Hindlimb muscle (tissue), 1 donor: Measurements from ENCODE around the gene UTRN. TPM values are rescaled to one million over a fixed set of nuclear protein-coding genes. Genes with fewer than 3 reads are reported as not detected.

Source experiments
- DNase-seq: peaks from one replicate; pipeline ENCODE4 v3.0.0-alpha.2; 2013
- polyA plus RNA-seq: library from polyadenylated mRNA; unstranded; fragments of 120-200 nt; gene quantifications from one replicate; pipeline ENCODE4 v1.2.1, GENCODE V29; 2013; ENCODE audit not compliant: insufficient read length

The UTRN gene
- 60.9 TPM for polyA plus RNA-seq

DNA sequence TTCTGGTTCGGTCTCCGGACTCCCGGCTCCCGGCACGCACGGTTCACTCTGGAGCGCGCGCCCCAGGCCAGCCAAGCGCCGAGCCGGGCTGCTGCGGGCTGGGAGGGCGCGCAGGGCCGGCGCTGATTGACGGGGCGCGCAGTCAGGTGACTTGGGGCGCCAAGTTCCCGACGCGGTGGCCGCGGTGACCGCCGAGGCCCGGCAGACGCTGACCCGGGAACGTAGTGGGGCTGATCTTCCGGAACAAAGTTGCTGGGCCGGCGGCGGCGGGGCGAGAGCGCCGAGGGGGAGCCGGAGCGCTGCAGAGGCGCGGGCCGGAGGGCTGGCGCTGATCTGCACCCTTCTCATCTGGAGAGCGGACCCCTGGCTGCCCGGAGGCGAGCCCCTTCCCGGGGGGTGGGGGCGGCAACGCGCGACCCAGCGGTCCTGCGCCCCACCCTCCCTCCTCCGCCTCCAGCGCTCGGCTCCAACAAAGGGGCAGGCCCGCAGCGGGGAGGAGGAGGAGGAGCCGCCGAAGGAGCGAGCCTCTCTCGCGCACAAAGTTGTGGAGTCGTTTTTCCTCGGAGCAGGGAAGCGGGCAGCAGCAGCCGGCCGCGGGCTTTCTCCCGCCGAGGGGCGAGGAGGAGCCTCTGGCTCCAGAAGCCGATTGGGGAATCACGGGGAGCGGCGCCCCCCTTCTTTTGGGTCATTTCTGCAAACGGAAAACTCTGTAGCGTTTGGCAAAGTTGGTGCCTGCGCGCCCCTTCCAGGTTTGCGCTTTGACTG, at the start of gene UTRN:
TSS of gene UTRN (plus strand) at position 553 of the 765 bp plus-strand sequence. CDS start 6,494 bp downstream, outside the sequence.
- peak; percentile 90 for DNase-seq

DNA sequence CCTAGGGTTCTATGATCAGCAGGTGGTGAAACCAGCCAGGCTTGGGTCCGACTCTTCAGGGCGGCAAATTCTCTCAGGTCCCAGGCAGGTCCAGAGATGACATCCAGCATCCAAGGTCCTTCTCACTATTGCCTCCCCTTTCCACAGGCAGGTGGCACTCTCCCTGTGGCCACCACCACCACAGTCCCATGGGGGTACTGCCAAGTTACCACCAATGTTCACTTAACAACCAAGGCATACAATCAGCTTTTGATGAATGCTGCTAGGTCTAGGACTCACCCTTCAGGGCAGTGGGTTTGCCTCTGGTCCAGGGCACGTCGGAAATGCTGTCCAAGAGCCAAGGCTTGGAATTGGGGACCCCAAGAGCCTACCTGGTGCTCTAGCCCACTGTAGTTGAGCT, 40.4 kb upstream of the UTRN start:
- DNase-seq, result no peak

DNA sequence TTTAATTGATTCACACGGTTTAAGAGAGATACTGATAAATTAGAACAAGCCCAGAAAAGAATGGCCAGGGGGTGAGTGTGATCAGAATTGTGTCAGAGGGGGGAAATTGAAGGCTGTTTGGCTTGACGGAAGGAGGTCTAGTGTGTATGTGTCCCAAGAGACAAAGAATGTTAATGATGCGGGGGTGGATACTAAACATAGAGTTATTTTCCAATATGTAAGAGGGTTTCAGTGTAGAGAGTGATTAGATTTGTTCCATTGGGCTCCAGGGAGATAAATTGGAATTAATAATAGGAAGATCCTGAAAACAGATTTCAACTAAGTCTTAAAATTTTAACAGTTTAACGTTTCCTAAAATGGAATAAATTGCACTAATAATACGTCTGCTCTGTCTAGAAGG, 38.1 kb upstream of the UTRN start:
- DNase-seq, result peak; percentile 19

DNA sequence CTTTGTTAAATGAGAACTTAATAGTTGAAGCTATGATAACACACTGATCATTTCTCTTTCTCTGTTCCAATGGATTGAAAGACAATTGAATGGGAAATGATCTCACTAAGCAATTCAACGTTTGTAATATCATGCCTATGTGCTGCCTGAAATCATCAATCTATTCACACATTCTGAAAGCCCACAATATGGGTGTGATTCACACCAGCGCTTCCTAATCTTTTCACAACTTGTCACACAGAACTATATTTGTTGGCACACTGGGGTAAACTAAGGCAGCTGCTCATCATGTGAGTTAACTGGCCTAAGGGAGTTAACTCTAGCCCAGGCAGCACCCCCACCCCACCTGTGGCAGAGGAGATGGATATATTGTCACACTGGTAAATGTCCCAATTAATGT, 37.1 kb upstream of the UTRN start:
- DNase-seq, result no peak

GRCh38 chr6:144248476-144249301, 36.4 kb upstream of the UTRN start:
- peak; percentile 42 for DNase-seq

DNA sequence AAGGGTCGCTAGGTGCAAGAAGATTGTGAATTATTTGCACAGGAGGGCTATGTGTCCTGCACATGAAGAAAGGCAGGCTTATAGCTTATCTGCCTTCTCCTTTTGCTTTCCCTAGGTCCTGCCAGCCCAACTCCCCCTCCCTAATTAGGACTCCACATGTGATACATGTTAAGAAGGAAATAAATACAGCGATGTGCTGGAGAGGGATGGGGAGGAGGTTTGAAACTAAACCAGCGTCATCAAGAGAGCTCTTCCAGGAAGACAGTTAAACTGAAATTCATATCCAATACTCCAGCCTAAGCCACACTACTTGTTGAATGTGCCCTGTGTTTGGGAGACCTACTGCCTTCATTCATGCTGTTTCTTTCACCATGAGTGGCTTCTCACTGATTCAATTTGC, 34.9 kb upstream of the UTRN start:
- DNase-seq, result no peak

- DNase-seq, result no peak
Measured at GRCh38 chr6:144252259-144252658, 32.9 kb upstream of the UTRN start.

DNA sequence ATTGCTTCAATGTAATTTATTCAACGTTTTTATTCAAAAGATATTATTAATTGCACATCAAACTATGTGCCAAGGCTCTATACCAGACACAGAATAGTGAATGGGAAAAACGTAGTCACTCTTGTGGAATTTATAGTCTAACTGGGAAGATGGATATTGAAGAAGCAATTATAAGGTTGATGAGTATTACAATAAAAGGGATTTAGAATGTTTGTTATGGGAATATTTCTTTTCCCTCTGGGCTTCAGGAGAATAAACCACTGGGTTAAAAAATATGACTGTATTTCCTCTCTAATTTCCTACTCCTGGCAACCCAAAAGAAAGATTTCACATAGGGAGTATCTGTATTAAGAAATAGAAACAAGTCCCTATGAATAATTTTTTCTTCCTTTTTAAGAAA, 25.1 kb upstream of the UTRN start:
- no peak for DNase-seq

- DNase-seq, result no peak
Measured at GRCh38 chr6:144262470-144263369, 22.4 kb upstream of the UTRN start.

- no peak for DNase-seq
Measured at GRCh38 chr6:144263786-144264185, 21.3 kb upstream of the UTRN start.

- DNase-seq, result no peak
Measured at GRCh38 chr6:144264270-144265060, 20.7 kb upstream of the UTRN start.

GRCh38 chr6:144265061-144265357, 20.1 kb upstream of the UTRN start:
- DNase-seq, result no peak

DNA sequence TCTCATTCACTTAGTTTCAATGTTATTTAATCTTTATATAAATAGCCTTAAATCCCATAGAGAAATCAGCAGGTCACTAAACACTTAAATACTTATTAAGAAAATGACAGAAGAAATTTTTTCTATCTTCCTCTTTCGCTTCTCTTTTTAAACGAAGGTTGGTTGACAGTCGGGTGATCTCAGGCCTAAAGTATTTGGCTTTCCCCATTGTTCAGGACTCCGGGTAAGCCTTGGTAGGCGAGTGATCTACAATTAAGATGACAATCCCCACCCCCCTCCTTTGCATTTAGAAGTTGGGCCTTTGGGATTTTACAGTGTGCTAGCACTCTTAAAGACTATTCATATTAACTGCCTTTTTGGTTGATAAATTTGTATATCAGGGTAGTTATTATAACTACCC, 19.7 kb upstream of the UTRN start:
- no peak for DNase-seq

GRCh38 chr6:144266091-144266649, 19.0 kb upstream of the UTRN start:
- DNase-seq, result peak; percentile 61

GRCh38 chr6:144268794-144269349, 16.3 kb upstream of the UTRN start:
- DNase-seq, result no peak

- no peak for DNase-seq
Measured at GRCh38 chr6:144277174-144277573, 8.0 kb upstream of the UTRN start.

DNA sequence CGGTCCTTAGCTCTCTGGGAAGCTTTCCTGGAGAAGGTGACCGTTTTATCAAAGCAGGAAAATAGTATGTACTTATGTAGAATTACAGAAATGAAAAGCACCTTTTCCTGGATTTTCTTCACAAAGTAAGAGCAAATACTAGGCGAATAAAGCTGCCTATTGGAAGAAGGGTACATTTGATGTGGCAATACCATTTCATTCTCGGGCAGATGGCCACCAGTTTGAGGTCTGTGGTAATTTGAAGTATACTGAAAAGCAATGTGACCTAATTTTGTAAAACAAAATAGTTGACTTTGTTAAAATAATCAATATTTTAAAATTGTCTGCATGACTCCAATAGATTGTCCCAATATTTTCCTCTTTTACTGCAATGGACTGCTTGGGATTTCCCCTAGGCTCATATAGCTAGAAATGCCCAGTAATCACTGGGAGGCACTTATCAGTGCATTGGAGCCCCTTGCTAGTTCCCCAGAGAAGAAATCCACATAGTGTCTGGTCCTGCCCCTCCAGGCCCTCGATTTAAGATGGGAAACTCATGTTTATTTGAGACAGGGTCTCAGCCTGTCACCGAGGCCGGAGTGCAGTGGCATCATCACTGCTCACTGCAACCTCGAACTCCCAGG, 7.4 kb upstream of the UTRN start:
- DNase-seq, result no peak

- DNase-seq, result no peak
Measured at GRCh38 chr6:144278659-144279314, 6.3 kb upstream of the UTRN start.

DNA sequence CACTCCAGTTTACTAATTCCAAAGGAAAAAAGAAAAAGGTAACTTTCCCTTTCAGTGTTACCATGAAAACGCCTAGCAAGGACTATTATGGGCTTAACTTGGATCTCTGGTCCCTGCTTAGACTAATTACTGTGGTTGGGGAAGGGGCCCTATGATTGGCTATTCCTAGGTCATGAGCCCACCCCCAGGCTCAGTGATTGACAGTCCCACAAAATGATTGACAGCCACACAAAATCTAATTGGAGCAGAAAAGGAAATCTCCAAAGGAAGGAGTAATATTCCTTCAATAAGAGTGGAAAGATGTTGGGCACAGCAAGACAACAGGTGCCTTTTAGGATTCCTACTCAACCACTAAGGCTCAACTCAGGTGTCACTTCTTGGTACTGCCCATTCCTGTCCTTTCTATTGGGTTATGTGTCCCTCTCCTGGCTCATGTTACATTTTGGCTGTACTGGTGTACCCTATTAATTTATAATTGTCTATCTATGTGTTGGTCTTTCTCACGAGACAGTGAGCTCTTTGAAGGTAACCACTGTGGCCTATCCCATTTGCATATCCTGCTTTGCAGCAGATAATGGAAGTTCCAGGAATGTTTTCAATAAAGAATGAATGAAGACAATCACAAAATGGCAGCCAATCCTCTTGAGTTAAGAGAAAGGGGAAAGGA, 5.5 kb upstream of the UTRN start:
- no peak for DNase-seq
